NCI-H1930 (cell line): Measurements from ENCODE around the gene ARHGAP8.

Source experiments
- DNase-seq, 2 experiments: peaks; one replicate each; lab custom pipeline; 2025; lab: John Stamatoyannopoulos, UW

ARHGAP8 gene

GRCh38 chr22:44752285-44753188 lies at the start of gene ARHGAP8:
Gene ARHGAP8 (plus strand): TSS chr22:44752575. CDS start chr22:44786528, 33,953 bp downstream.
- peak in 1 of 2 experiments; percentile 27 for DNase-seq

GRCh38 chr22:44703255-44703870 lies 49.0 kb upstream of the ARHGAP8 start:
- no peak for DNase-seq

- DNase-seq = no peak
Observed at GRCh38 chr22:44704159-44705021, 48.0 kb upstream of the ARHGAP8 start.

- DNase-seq = no peak
Observed at GRCh38 chr22:44705022-44705297, 47.4 kb upstream of the ARHGAP8 start.

DNA sequence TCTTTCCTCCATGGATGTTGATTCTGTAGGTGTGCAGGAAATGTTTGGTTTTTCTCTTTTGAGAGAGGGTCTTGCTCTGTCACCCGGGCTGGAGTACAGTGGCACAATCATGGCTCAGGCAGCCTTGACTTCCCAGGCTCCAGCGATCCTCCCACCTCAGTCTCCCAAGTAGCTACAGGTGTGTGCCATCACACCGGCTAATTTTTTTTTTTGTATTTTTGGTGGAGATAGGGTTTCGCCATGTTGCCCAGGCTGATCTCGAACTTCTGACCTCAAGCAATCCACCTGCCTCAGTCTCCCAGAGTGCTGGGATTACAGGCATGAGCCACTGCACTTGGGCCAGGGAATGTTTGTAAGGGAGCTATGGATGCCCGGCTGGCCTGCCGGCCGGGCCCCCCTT lies 45.9 kb upstream of the ARHGAP8 start:
- DNase-seq = no peak

- DNase-seq = no peak
Observed at GRCh38 chr22:44707178-44707577, 45.2 kb upstream of the ARHGAP8 start.

DNA sequence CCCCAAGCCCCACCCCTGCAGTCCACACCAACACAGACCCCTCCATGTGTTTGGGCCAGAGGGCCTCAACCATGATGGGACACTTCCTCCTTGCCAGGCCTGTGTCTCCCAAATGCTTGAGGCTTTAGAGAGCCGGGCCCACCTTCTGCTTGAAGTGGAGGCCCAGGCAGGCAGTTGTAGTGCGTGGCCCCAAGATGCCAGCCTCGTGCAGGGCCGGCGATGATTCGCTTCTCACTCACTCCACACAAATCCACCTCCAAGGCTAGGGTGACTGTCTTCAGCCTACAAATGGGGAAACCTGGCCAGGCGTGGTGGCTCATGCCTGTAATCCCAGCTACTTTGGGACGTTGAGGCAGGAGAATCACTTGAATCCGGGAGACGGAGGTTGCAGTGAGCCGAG lies 44.6 kb upstream of the ARHGAP8 start:
- DNase-seq = no peak

GRCh38 chr22:44709881-44710392 lies 42.4 kb upstream of the ARHGAP8 start:
- no peak for DNase-seq

DNA sequence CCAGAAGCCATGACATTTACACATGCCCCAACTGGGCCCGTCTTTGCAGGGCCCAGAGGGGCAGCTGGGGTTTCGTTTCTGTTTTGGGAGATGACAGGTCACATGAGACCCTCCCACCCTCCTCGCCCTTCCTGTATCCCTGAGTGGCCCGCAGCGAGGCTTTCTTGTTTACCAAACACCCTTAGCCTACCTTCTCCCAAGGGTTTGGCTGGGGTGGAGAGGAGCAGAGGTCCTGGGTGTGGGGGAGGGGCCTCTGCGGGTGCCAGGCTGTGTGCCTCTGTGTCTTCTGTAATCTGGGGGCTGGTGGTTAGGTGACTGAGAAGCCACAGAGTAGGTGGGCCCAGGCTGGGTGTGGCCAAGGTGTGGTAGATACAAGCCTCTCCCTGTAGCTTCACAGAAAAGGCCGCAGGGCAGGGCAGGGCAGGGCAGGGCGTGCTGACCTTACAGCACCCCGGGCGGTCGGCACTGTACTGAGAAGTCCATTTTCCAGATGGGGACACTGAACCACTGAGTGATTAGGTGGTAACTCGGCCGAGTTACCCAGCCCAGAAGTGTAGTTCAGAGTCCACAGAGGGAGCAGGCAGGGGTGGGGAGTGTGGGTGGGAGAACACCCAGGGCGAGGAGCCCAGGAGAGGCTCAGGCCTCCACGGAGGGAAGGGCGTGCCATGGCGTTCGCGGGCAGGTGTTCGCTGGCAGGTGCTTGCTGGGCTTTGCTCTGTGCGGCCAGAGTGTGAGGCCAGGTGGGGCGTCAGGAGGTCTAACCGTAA lies 41.7 kb upstream of the ARHGAP8 start:
- no peak for DNase-seq

DNA sequence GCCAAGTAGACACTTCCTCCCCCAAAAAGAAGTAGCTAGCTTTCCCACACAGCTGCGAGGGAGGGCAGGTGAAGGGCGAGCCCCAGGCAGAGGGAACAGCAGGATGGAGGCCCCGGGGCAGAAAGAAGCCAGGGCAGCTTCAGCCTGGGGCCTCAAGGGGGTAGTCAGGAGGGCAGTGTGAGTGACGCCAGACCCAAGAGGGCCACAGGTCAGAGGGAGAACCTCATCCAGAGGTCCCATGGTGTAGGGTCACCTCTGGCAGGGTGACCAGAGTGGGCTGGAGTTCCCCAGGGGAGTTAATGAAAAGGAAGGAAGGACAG lies 41.2 kb upstream of the ARHGAP8 start:
- no peak for DNase-seq

GRCh38 chr22:44711690-44712555 lies 40.5 kb upstream of the ARHGAP8 start:
- DNase-seq = no peak

GRCh38 chr22:44712962-44713361 lies 39.4 kb upstream of the ARHGAP8 start:
- DNase-seq = no peak

- no peak for DNase-seq
Observed at GRCh38 chr22:44714703-44715350, 37.5 kb upstream of the ARHGAP8 start.

- no peak for DNase-seq
Observed at GRCh38 chr22:44718418-44718817, 34.0 kb upstream of the ARHGAP8 start.

DNA sequence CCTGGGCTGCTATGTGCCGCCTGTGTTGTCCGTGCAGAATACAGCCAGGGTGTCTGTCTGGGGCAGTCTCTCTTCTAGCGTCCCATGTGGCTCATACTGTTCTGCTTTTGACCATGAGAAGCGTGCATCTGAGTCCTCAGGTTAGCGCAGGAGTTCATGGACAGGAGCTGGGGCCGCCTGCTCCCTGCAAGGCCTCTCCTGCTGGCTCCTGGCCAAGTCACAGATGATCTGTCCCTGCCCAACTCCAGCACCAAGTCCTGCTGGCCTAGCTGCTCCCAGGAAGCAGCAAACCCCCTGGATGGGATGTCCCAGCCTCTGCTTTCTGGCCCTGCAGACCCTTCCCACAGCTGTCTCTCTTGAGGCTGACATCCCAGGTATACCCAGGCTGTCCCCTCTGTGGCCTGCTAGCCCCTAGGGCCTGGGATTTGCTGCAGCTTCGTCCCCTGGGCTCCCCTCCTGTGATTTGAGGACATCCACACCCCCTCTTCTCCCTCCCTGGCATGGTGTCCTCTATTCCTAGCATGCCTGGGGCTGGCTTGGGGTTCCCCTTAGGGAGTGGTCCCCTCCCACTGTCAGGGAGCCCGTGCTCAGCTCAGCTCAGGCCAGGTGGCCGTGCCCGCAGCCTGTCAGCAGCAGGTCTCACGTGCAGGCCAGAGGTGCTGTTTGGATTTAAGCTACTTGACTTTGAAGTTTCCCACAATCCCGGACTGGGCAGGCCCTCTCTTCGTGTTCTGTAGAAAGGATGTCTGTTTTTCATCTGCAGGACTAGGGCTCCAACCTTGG lies 32.6 kb upstream of the ARHGAP8 start:
- no peak for DNase-seq

GRCh38 chr22:44721213-44721612 lies 31.2 kb upstream of the ARHGAP8 start:
- DNase-seq = no peak

- DNase-seq = no peak
Observed at GRCh38 chr22:44722611-44723010, 29.8 kb upstream of the ARHGAP8 start.

DNA sequence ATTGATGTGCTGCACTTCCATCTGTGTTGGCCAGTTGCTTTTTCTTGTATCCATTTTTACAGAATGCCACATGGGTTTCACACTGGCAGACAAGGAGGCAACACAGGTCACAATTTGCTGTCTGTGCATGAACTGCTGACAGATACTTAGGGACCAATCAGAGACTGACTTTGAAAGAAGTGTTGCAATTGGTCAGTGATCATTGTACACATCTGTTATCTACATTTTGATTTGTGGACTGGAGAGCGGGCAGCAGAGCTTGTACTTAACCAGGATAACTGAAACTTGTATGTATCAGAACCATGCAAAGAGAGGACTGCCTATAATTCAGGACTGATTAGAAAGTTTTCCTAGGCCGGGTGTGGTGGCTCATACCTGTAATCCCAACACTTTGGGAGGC lies 28.6 kb upstream of the ARHGAP8 start:
- DNase-seq = no peak

GRCh38 chr22:44724416-44724815 lies 28.0 kb upstream of the ARHGAP8 start:
- no peak for DNase-seq

DNA sequence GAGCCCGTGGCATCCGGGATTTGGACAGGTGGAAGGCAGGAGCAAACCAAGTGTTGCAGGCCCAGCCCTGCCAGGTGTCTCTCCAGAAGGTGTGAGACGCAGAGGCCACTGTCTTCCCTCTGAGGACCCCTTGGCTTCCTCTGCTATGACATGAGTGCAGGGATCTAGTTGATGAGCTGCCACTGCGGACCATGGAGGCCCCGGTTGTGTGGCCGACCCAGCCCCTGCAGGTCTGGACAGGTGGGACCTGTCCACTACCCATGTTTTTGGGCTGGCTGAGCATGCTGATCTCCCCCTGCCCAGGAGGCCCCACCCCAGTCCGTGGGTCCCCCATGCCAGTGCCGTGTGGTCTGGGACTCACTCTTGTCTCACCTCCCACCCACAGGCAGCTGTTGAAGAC lies 27.5 kb upstream of the ARHGAP8 start:
- DNase-seq = no peak
